H1 (cell line): ENCODE measurements around the gene PPIG. TPM values are rescaled to one million over a fixed set of nuclear protein-coding genes. Genes with fewer than 3 reads are reported as not detected.

Source experiments
- CTCF ChIA-PET: fragments of 300-600 bp; sonication (Branson Sonifier 250); formaldehyde crosslinking; loops from one replicate; lab custom pipeline; 2021; ENCODE audit not compliant: partially characterized antibody; lab: Charles Lee
- POLR2A ChIA-PET: fragments of 300-600 bp; sonication (Branson Sonifier 250); formaldehyde crosslinking; loops from one replicate; lab custom pipeline; 2021; ENCODE audit warnings: inconsistent platforms; ENCODE audit not compliant: partially characterized antibody; lab: Charles Lee
- DNase-seq, 2 experiments: peaks; one replicate each; pipeline versions ENCODE4 v3.0.0 to v3.0.0-alpha.2; 2010 to 2022; ENCODE audit warnings: low spot score in 2 of 2, low read depth in 1 of 2, mixed read lengths in 1 of 2
- FAIRE-seq: peaks from 2 replicates; lab custom pipeline; 2011; peaks lifted over from hg19 to GRCh38; lab: Jason Lieb, UNC
- H2AFZ ChIP-seq: 2 replicates; pipeline ENCODE4 v1.8.1; 2012; ENCODE audit warnings: low read length, inconsistent platforms
- H2AK5ac ChIP-seq: 2 replicates; pipeline ENCODE4 v1.6.1; 2013; ENCODE audit warnings: low read depth, low read length
- H2BK120ac ChIP-seq: replicated peaks from 2 replicates; pipeline ENCODE3; 2013; ENCODE audit warnings: low read depth, low read length, inconsistent platforms
- H2BK12ac ChIP-seq: 2 replicates; pipeline ENCODE4 v1.6.1; 2013; ENCODE audit warnings: low read depth, low read length
- H2BK15ac ChIP-seq: 2 replicates; pipeline ENCODE4 v1.6.1; 2013; ENCODE audit warnings: low read length
- H2BK20ac ChIP-seq: 2 replicates; pipeline ENCODE4 v1.6.1; 2013; ENCODE audit warnings: low read length
- H2BK5ac ChIP-seq: 2 replicates; pipeline ENCODE4 v1.6.1; 2013; ENCODE audit warnings: low read depth, low read length
- H3K14ac ChIP-seq: 2 replicates; pipeline ENCODE4 v1.6.1; 2013; ENCODE audit warnings: inconsistent platforms; ENCODE audit not compliant: insufficient read length
- H3K18ac ChIP-seq: 2 replicates; pipeline ENCODE4 v1.6.1; 2013; ENCODE audit warnings: low read length; ENCODE audit errors: extremely low read depth
- H3K23ac ChIP-seq: 2 replicates; pipeline ENCODE4 v1.6.1; 2013; ENCODE audit warnings: inconsistent platforms; ENCODE audit not compliant: insufficient read length
- H3K23me2 ChIP-seq: 2 replicates; pipeline ENCODE4 v1.6.1; 2013; ENCODE audit warnings: low read depth, low read length
- H3K27ac ChIP-seq: 2 replicates; pipeline ENCODE4 v1.6.1; 2011; ENCODE audit warnings: low read depth, low read length, inconsistent platforms
- H3K27me3 ChIP-seq, 4 experiments: replicated peaks in 1 of 4; 1 replicate in 1 of 4; 2 replicates in 3 of 4; pipeline versions ENCODE4 v1.6.1 to v1.8.1; 2011 to 2013; ENCODE audit warnings: low read length in 3 of 4, mild to moderate bottlenecking in 3 of 4, inconsistent platforms in 2 of 4, mixed read lengths in 2 of 4, moderate library complexity in 1 of 4; ENCODE audit not compliant: control insufficient read depth in 3 of 4, insufficient read depth in 3 of 4; ENCODE audit errors: extremely low read depth in 1 of 4
- H3K36me3 ChIP-seq, 4 experiments: 2 replicates each; pipeline versions ENCODE4 v1.6.1 to v1.8.1; 2011 to 2013; ENCODE audit warnings: mild to moderate bottlenecking in 4 of 4, low read length in 3 of 4, moderate library complexity in 2 of 4, control low read depth in 1 of 4, inconsistent platforms in 1 of 4; ENCODE audit not compliant: insufficient read depth in 4 of 4, control insufficient read depth in 2 of 4
- H3K4ac ChIP-seq: replicated peaks from 2 replicates; pipeline ENCODE3; 2013; ENCODE audit warnings: low read length, low read depth, mixed read lengths, inconsistent platforms; ENCODE audit not compliant: insufficient read length
- H3K4me1 ChIP-seq, 4 experiments: replicated peaks in 1 of 4; 1 replicate in 1 of 4; 2 replicates in 3 of 4; pipeline versions ENCODE4 v1.6.1 to v1.8.1; 2011 to 2013; ENCODE audit warnings: low read length in 3 of 4, inconsistent platforms in 2 of 4, mixed read lengths in 1 of 4; ENCODE audit not compliant: insufficient read depth in 4 of 4, control insufficient read depth in 3 of 4
- H3K4me2 ChIP-seq, 2 experiments: 2 replicates each; pipeline versions ENCODE4 v1.6.1 to v1.8.1; 2011 to 2013; ENCODE audit warnings: low read depth in 2 of 2, low read length in 2 of 2, control low read depth in 1 of 2, inconsistent platforms in 1 of 2, mild to moderate bottlenecking in 1 of 2; ENCODE audit not compliant: insufficient read depth in 1 of 2
- H3K4me3 ChIP-seq, 4 experiments: fragments of 200-600, 300-600 bp in 1 of 4; sonication (generic), shearing (Covaris generic), sonication (Bioruptor Twin) in 1 of 4; 2 replicates each; pipeline versions ENCODE4 v1.5.1 to v1.8.1; 2011 to 2016; ENCODE audit warnings: low read length in 4 of 4, low read depth in 3 of 4, control low read depth in 2 of 4, inconsistent platforms in 2 of 4, mild to moderate bottlenecking in 2 of 4, mixed read lengths in 1 of 4, moderate library complexity in 1 of 4; ENCODE audit not compliant: insufficient read depth in 2 of 4; ENCODE audit errors: extremely low read depth in 1 of 4
- H3K56ac ChIP-seq: replicated peaks from 2 replicates; pipeline ENCODE3; 2013; ENCODE audit warnings: low read depth, mild to moderate bottlenecking, mixed read lengths, low read length, inconsistent platforms; ENCODE audit not compliant: insufficient read length
- H3K79me1 ChIP-seq: 2 replicates; pipeline ENCODE4 v1.6.1; 2013; ENCODE audit warnings: low read depth, low read length, control low read depth
- H3K79me2 ChIP-seq, 2 experiments: 2 replicates each; pipeline versions ENCODE4 v1.6.1 to v1.8.1; 2012 to 2013; ENCODE audit warnings: low read length in 2 of 2, mild to moderate bottlenecking in 2 of 2, inconsistent platforms in 1 of 2; ENCODE audit not compliant: insufficient read depth in 2 of 2, control insufficient read depth in 1 of 2
- H3K9ac ChIP-seq, 4 experiments: replicated peaks in 1 of 4; 1 replicate in 1 of 4; 2 replicates in 3 of 4; pipeline versions ENCODE4 v1.6.1 to v1.8.1; 2011 to 2013; ENCODE audit warnings: low read depth in 3 of 4, low read length in 3 of 4, control low read depth in 2 of 4, mild to moderate bottlenecking in 2 of 4, moderate library complexity in 2 of 4, inconsistent platforms in 1 of 4; ENCODE audit errors: extremely low read depth in 1 of 4
- H3K9me3 ChIP-seq, 2 experiments: 2 replicates each; pipeline versions ENCODE4 v1.6.1 to v1.8.1; 2012 to 2013; ENCODE audit warnings: mild to moderate bottlenecking in 2 of 2, moderate library complexity in 2 of 2, control low read depth in 1 of 2, inconsistent platforms in 1 of 2, low read depth in 1 of 2, low read length in 1 of 2, mixed read lengths in 1 of 2; ENCODE audit not compliant: insufficient read depth in 2 of 2
- H4K20me1 ChIP-seq, 2 experiments: replicated peaks in 1 of 2; 2 replicates each; pipeline versions ENCODE3 to v1.8.1; 2011 to 2013; ENCODE audit warnings: inconsistent platforms in 2 of 2, low read length in 2 of 2, mild to moderate bottlenecking in 1 of 2; ENCODE audit not compliant: insufficient read depth in 2 of 2, control insufficient read depth in 1 of 2
- H4K5ac ChIP-seq: 2 replicates; pipeline ENCODE4 v1.6.1; 2013; ENCODE audit warnings: low read length, low read depth, mixed read lengths, inconsistent platforms; ENCODE audit not compliant: insufficient read length
- H4K8ac ChIP-seq: 2 replicates; pipeline ENCODE4 v1.8.0; 2013; ENCODE audit warnings: mild to moderate bottlenecking, moderate library complexity, low read length, inconsistent platforms; ENCODE audit not compliant: insufficient read depth; ENCODE audit errors: extremely low read depth
- H4K91ac ChIP-seq: replicated peaks from 2 replicates; pipeline ENCODE3; 2013; ENCODE audit warnings: low read length, mixed read lengths, inconsistent platforms; ENCODE audit not compliant: insufficient read length
- CBX5 ChIP-seq: fragments of 300-800, 300-1000 bp; sonication (generic); IDR thresholded peaks from 2 replicates; pipeline ENCODE4 v1.7.1; 2016; ENCODE audit warnings: antibody characterized with exemption, low read length, low read depth
- CHD1 ChIP-seq: IDR thresholded peaks from 2 replicates; pipeline ENCODE4 v1.6.1; 2012; ENCODE audit warnings: low read depth, low read length, improper control_type of control experiment
- EP300 ChIP-seq, 2 experiments: IDR thresholded peaks; 1 replicate in 1 of 2; 2 replicates in 1 of 2; pipeline ENCODE4 v1.6.1; 2011 to 2012; ENCODE audit warnings: low read depth in 2 of 2, low read length in 2 of 2, mild to moderate bottlenecking in 2 of 2, borderline replicate concordance in 1 of 2, inconsistent platforms in 1 of 2, moderate library complexity in 1 of 2
- NANOG ChIP-seq: IDR thresholded peaks from 2 replicates; pipeline ENCODE4 v1.6.1; 2011; ENCODE audit warnings: low read length, low read depth, mild to moderate bottlenecking, inconsistent platforms; ENCODE audit not compliant: insufficient read depth, poor library complexity, severe bottlenecking
- WGBS, 2 experiments: shearing (Covaris generic) in 1 of 2; methylation state at CpG; one replicate each; pipeline versions ENCODE4 v1.1.6 to v1.1.7; 2013 to 2015; ENCODE audit warnings: low lambda C conversion rate in 2 of 2, mixed read lengths in 2 of 2, inconsistent platforms in 1 of 2, low coverage in 1 of 2, missing lambda C conversion rate in 1 of 2; ENCODE audit not compliant: insufficient replicate concordance in 2 of 2, insufficient coverage in 1 of 2, insufficient read length in 1 of 2; ENCODE audit errors: extremely low coverage in 1 of 2, missing lambda C conversion rate in 1 of 2; 5-methylcytosine and 5-hydroxymethylcytosine counted together
- polyA plus RNA-seq, 7 experiments: library from polyadenylated mRNA; depleted of rRNA in 3 of 7; stranded (reverse) in 5 of 7; unstranded in 2 of 7; fragments of >200 nt in 5 of 7; fragments of 200-250 nt in 2 of 7; gene quantifications; 1 replicate in 5 of 7; 2 replicates in 1 of 7; 4 replicates in 1 of 7; pipeline versions ENCODE4 v1.2.1 to v1.2.3, GENCODE V29; 2011 to 2013; ENCODE audit warnings: missing spikeins in 2 of 7, mixed read lengths in 2 of 7
- total RNA-seq: library from RNA; stranded (reverse); fragmentation: NEBNext Ultra II Directional; extraction: Animal tissue kit (Norgen Biotek cat#: 25700); gene quantifications from 2 replicates; pipeline ENCODE4 v1.2.1, GENCODE V29; 2021
- TF ChIP-seq, protein P1 (sequence below): IDR thresholded peaks from 2 replicates; pipeline ENCODE4 v1.6.1; 2012; ENCODE audit warnings: low read length, inconsistent platforms

PPIG gene
- total and polyA plus RNA-seq, 2 of the 8 experiments (the other 6 are each of a cell fraction or from before 2014, with no cell fraction given), result 14.7 to 71.0 TPM

DNA sequence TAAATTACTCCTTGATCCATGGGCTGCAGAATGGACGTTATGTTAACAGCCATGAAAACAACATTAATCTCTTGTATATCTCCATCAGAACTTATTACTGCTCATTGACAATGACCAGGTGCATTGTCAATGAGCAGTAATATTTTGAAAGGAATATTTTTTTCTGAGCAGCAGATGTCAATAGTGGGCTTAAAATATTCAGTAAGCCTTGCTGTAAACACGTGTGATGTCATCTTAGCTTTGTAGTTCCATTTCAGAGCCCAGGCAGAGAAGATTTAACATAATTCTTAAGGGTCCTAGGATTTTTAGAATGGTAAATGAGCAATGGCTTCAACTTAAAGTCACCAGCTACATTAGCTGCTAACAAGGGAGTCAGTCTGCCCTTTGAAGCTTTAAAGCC lies 83.4 kb downstream of the PPIG start:
- no peak overlapping the region for H4K91ac ChIP-seq
- H2BK15ac ChIP-seq, result no peak overlapping the region
- no peaks in the 10 kb centered on the region for H3K27me3 ChIP-seq
- TF ChIP-seq CBX5 (no peak), EP300 (IDR thresholded peaks at IDR 0.05; ENCODE audit: borderline replicate concordance in 1 of 2, low read depth in 2 of 2, low read length in 2 of 2) (no peak), NANOG (no peak), CHD1 (no peak)
- TF ChIP-seq, protein P1, sequence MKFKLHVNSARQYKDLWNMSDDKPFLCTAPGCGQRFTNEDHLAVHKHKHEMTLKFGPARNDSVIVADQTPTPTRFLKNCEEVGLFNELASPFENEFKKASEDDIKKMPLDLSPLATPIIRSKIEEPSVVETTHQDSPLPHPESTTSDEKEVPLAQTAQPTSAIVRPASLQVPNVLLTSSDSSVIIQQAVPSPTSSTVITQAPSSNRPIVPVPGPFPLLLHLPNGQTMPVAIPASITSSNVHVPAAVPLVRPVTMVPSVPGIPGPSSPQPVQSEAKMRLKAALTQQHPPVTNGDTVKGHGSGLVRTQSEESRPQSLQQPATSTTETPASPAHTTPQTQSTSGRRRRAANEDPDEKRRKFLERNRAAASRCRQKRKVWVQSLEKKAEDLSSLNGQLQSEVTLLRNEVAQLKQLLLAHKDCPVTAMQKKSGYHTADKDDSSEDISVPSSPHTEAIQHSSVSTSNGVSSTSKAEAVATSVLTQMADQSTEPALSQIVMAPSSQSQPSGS, result no peak
- H2BK5ac ChIP-seq, result no peak overlapping the region
- no peak overlapping the region for H3K4me2 ChIP-seq
- no peaks in the 10 kb centered on the region for H3K23me2 ChIP-seq
- no peak overlapping the region for H3K18ac ChIP-seq
- no peak for DNase-seq
- no peak overlapping the region for H3K27ac ChIP-seq
- FAIRE-seq, result no peak
- H3K79me2 ChIP-seq, result no peaks in the 10 kb centered on the region
- no peak overlapping the region for H3K9ac ChIP-seq
- no peak overlapping the region for H2BK12ac ChIP-seq
- H4K20me1 ChIP-seq, result no peaks in the 10 kb centered on the region
- H4K5ac ChIP-seq, result no peak overlapping the region
- no peaks in the 10 kb centered on the region for H3K4me1 ChIP-seq
- no peak overlapping the region for H3K14ac ChIP-seq
- no peaks in the 10 kb centered on the region for H3K9me3 ChIP-seq
- 47% methylated on average over 2 of the region's 2 CpGs; no CpG with 5 or more reads in 1 of the 2 experiments for WGBS, 2 experiments
- ChIA-PET POLR2A (interaction anchor here (0.6 kb wide), 1 partner anchor 148 kb away, joined by 3 read pairs; no protein-coding TSS in a partner anchor), CTCF (interaction anchor here (0.7 to 1.3 kb wide), 4 partner anchors 9 to 123 kb away, joined by 4 to 6 read pairs (median 4); no protein-coding TSS in a partner anchor)
- no peak overlapping the region for H3K4me3 ChIP-seq
- H4K8ac ChIP-seq, result no peak overlapping the region
- no peak overlapping the region for H3K23ac ChIP-seq
- H3K56ac ChIP-seq, result no peak overlapping the region
- H3K79me1 ChIP-seq, result no peaks in the 10 kb centered on the region
- H2BK20ac ChIP-seq, result no peak overlapping the region
- H2BK120ac ChIP-seq, result no peak overlapping the region
- H3K36me3 ChIP-seq, result no peaks in the 10 kb centered on the region
- no peak overlapping the region for H3K4ac ChIP-seq
- no peak overlapping the region for H2AK5ac ChIP-seq
- H2AFZ ChIP-seq, result no peak overlapping the region
